ENCODE data around the gene PIGK. TPM values are rescaled to one million over a fixed set of nuclear protein-coding genes. Genes with fewer than 3 reads are reported as not detected.

The PIGK gene
- total and polyA plus RNA-seq, 2 of the 4 experiments (the other 2 are of a cell fraction) = 15.6 to 21.2 TPM

DNA sequence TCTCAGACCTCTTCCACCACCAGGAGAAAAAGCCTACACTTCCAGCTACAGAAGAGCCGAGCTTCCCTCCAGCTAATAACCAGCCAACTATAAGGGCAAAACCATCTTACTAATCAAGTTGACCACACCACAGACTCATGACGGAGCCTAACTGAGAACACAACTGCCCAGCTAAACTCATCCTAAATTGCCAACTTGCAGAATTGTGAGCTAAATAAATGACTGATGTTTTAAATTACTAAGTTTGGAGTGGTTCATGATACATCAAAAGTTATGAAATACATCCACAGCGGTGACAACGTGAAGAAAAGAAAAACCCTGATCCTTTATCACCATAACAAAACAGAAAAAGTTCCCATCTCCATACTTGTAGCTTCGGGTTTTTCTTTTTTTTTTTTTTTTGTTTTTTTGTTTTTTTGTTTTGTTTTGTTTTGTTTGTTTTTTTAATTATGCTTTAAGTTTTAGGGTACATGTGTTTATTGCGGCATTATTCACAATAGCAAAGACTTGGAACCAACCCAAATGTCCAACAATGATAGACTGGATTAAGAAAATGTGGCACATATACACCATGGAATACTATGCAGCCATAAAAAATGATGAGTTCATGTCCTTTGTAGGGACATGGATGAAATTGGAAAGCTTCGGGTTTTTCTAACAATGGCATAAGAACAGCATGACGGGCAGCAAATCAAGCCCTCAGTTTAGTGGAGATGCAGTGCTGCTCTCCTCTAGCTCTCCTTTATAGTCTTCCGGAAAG lies 122.6 kb downstream of the PIGK start:
- Histone ChIP-seq H3K36me3 (ENCODE audit: control insufficient read depth, insufficient read depth, low read length) (no peaks in the 10 kb centered on the region), H3K14ac (replicated peaks; ENCODE audit: low read depth, low read length) (no peak overlapping the region), H2BK20ac (ENCODE audit: low read depth, low read length) (no peak overlapping the region), H3K79me1 (ENCODE audit: low read depth in 1 of 2, low read length in 2 of 2) (no peaks in the 10 kb centered on the region), H3K4ac (ENCODE audit: low read depth, low read length) (no peak overlapping the region), H3K9me1 (ENCODE audit: insufficient read depth, low read length) (no peaks in the 10 kb centered on the region), H2AK5ac (ENCODE audit: low read depth, low read length) (no peak overlapping the region), H3K27ac (ENCODE audit: insufficient read depth, low read length) (no peak overlapping the region), H2BK120ac (ENCODE audit: low read depth, low read length) (no peak overlapping the region), H3K23ac (ENCODE audit: low read depth, low read length) (no peak overlapping the region), H2AK9ac (replicated peaks; ENCODE audit: low read depth, low read length, poor library complexity) (no peak overlapping the region), H3K4me1 (ENCODE audit: control insufficient read depth, insufficient read depth, low read length) (no peaks in the 10 kb centered on the region), H3K18ac (ENCODE audit: low read depth, low read length) (no peak overlapping the region), H2BK15ac (ENCODE audit: low read depth, low read length) (no peak overlapping the region), H3K9me3 (ENCODE audit: control insufficient read depth, insufficient read depth, low read length) (0 out of 2 replicates have a peak, but pooled peaks cover 2% of the 10 kb centered on the region), H4K8ac (ENCODE audit: low read depth in 2 of 2, low read length in 2 of 2) (no peak overlapping the region), H3K4me3 (ENCODE audit: insufficient read depth, low read depth, low read length) (no peak overlapping the region), H4K91ac (ENCODE audit: insufficient read depth, low read depth, low read length) (no peak overlapping the region), H4K20me1 (ENCODE audit: insufficient read depth, low read length) (no peaks in the 10 kb centered on the region), H4K5ac (ENCODE audit: low read depth, low read length) (no peak overlapping the region), H3K27me3 (ENCODE audit: control insufficient read depth, insufficient read depth, low read length) (no peaks in the 10 kb centered on the region), H2AFZ (replicated peaks; ENCODE audit: low read length, poor library complexity) (no peak overlapping the region), H3K9ac (ENCODE audit: low read depth, low read length) (no peak overlapping the region), H2BK5ac (ENCODE audit: low read depth, low read length, poor library complexity, severe bottlenecking) (no peak overlapping the region), H3K56ac (ENCODE audit: extremely low read depth, insufficient read depth, low read length) (no peak overlapping the region), H3K4me2 (ENCODE audit: low read depth, low read length) (no peak overlapping the region)
- WGBS, 2 experiments (ENCODE audit: extremely low coverage in 2 of 2, insufficient read length in 1 of 2) = 93% methylated on average over 2 of the region's 9 CpGs; no CpG with 5 or more reads in 1 of the 2 experiments
- intact Hi-C loops (cut with micrococcal nuclease) (no loop called here), in situ Hi-C loops (cut with MboI; ENCODE audit: low sequenced_read_pairs) (no loop called here), dilution Hi-C loops (cut with HindIII; ENCODE audit: low sequenced_read_pairs, unreplicated experiment) (no loop called here)
- BruUV-seq (replicated peaks) = no TSS peak
- ChIA-PET CTCF (interaction anchor here (0.7 to 0.9 kb wide), 2 partner anchors 16 to 45 kb away, joined by 3 read pairs; no protein-coding TSS in a partner anchor), POLR2A (ENCODE audit: unreplicated experiment) (no interaction called here)
- ATAC-seq (ENCODE audit: low read depth) (no peak), DNase-seq (no peak)
- TF ChIP-seq BHLHE40 (IDR thresholded peaks at IDR 0.05; ENCODE audit: low read depth, low read length) (no peak), MAFK (IDR thresholded peaks at IDR 0.05; ENCODE audit: low read depth, low read length) (0 out of 2 replicates have a peak, but pooled peaks have one; percentile 7)

Data from IMR-90 (cell line).